Measurements from ENCODE around the gene DGCR6L.
"Not testable (repeated sequence)": the region's sequence is repeated elsewhere in the genome, so short reads cannot be mapped to it uniquely, and the experiment has no call there.

DGCR6L gene

DNA sequence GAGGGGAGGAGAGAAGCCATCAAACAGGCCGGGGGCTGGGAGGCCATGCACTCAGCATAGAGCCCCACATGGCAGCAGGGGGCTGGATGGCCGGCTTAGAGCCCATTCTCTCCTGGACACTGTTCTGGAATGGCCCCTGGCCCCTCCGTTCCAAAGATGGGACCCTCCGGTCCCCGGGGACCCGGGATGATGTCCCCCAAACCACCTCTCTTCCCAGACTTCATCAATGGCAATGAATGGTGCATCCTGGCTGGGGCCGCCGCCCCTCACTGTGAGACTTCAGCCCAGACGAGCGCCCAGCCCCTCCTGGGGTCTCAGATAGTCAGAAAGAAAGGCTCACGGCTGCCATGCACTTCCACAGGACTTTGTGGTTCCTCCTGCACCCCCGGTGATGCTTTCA lies 38.0 kb downstream of the DGCR6L start:
- no peaks in the 10 kb centered on the region for H3K4me1 ChIP-seq (ENCODE audit: control insufficient read depth, insufficient read depth, low read length)
- no peaks in the 10 kb centered on the region for H3K27me3 ChIP-seq (ENCODE audit: control insufficient read depth, insufficient read depth, low read length)

DNA sequence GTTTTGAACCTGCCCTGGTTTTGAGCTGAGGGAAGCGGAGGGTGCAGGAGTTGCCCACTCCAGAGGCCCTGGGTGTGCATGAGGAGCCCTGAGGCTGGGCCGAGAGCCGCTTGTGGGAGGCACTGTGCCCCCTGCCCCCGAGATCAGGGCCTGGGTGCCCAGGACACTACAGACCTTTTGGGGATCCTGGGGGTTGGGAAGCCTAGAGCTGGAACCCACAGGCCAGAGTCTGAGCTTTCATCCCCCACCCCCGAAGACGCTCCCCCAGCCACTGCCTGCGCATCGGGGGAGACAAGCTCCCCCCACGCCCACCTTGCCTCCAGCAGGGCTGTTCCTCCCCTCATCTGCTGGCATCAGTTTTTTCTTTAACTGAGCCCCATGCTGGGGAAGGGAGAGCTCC lies 38.4 kb downstream of the DGCR6L start:
- H3K27me3 ChIP-seq (ENCODE audit: control insufficient read depth, insufficient read depth, low read length) = not testable (repeated sequence)

More for the DNA sequence above, 38.0 kb downstream of the DGCR6L start:
- Histone ChIP-seq H3K9me3 (ENCODE audit: control insufficient read depth, insufficient read depth, low read length) (no peaks in the 10 kb centered on the region), H3K9ac (ENCODE audit: low read depth, low read length) (no peak overlapping the region), H3K36me3 (ENCODE audit: control insufficient read depth, insufficient read depth, low read length) (no peaks in the 10 kb centered on the region), H3K4me3 (ENCODE audit: low read depth, low read length) (no peak overlapping the region)

DNA sequence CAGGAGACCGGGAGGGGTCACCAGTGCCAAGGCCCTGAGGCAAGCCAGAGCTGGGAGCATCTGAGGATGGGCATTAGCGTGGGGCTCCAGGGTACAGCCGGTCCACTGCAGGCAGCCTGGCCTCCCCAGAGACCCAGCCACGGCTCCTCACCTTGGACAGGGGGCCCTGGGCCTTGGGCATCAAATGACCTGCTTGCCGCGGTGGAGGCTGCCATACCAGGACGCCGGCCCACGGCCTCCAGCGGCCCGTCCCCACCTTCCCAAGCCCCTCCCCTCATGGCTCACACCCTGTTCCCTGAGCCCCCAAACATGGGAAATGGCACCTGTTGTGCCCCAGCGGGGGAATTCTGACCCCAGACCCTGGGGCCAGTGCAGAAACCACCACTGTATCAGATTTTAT lies 39.0 kb downstream of the DGCR6L start:
- Histone ChIP-seq H3K4me3 (ENCODE audit: low read depth, low read length) (no peak overlapping the region), H3K9ac (ENCODE audit: low read depth, low read length) (no peak overlapping the region), H3K9me3 (ENCODE audit: control insufficient read depth, insufficient read depth, low read length) (no peaks in the 10 kb centered on the region), H3K27me3 (ENCODE audit: control insufficient read depth, insufficient read depth, low read length) (no peaks in the 10 kb centered on the region), H3K36me3 (ENCODE audit: control insufficient read depth, insufficient read depth, low read length) (no peaks in the 10 kb centered on the region), H3K4me1 (ENCODE audit: control insufficient read depth, insufficient read depth, low read length) (no peaks in the 10 kb centered on the region)

More for the DNA sequence above, 38.4 kb downstream of the DGCR6L start:
- not testable (repeated sequence) for H3K4me3 ChIP-seq (ENCODE audit: low read depth, low read length); H3K9ac ChIP-seq (ENCODE audit: low read depth, low read length); H3K4me1 ChIP-seq (ENCODE audit: control insufficient read depth, insufficient read depth, low read length); H3K36me3 ChIP-seq (ENCODE audit: control insufficient read depth, insufficient read depth, low read length); H3K9me3 ChIP-seq (ENCODE audit: control insufficient read depth, insufficient read depth, low read length)

DNA sequence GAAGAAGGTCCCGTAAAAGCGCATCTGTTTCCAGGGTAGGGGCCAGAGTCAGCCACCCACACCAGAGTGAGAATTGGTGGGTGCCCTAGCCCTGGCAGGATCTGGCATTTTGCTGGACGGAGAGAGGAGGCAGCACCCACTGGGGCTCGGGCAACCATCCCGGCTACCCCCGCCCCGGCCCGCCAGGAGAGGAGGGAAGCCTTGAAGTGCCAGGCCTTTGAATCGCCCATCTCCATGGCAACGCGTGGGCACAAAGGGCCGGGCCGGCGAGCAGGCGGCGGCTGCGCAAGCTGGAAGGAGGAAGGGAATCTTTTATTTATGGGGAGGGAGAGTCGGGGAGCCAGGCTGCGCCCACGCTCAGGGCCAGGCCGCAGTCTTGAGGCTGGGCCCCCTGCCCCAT lies 39.7 kb downstream of the DGCR6L start:
- not testable (repeated sequence) for H3K9me3 ChIP-seq (ENCODE audit: control insufficient read depth, insufficient read depth, low read length); H3K4me3 ChIP-seq (ENCODE audit: low read depth, low read length)

DNA sequence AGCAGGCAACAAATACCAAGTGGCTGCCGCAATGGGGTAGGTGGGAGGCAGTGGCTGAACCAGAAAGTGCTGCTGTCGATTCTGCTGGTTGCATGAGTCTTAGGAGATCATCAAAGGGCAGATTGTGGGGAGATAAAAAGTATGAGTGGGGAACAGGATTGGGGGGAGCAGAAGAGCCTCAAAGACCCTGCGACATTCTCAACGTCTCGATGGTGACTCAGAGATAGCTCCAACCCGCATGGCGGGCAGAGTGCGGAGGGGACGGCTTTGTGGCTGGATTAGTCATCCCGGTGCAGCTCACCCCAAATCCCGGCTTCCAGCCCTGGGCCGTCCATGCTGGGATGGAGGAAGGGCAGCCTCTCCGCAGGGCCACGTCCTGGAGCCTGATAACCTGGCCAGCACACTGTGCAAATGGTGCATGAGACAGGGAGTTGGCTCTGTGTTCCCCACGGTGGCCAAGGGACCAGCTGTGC lies 40.2 kb downstream of the DGCR6L start:
- Histone ChIP-seq H3K4me1 (ENCODE audit: control insufficient read depth, insufficient read depth, low read length) (no peaks in the 10 kb centered on the region), H3K9me3 (ENCODE audit: control insufficient read depth, insufficient read depth, low read length) (no peaks in the 10 kb centered on the region), H3K4me3 (ENCODE audit: low read depth, low read length) (no peak overlapping the region), H3K9ac (ENCODE audit: low read depth, low read length) (no peak overlapping the region), H3K27me3 (ENCODE audit: control insufficient read depth, insufficient read depth, low read length) (no peaks in the 10 kb centered on the region), H3K36me3 (ENCODE audit: control insufficient read depth, insufficient read depth, low read length) (no peaks in the 10 kb centered on the region)

More for the DNA sequence above, 39.7 kb downstream of the DGCR6L start:
- not testable (repeated sequence) for H3K9ac ChIP-seq (ENCODE audit: low read depth, low read length); H3K27me3 ChIP-seq (ENCODE audit: control insufficient read depth, insufficient read depth, low read length); H3K4me1 ChIP-seq (ENCODE audit: control insufficient read depth, insufficient read depth, low read length); H3K36me3 ChIP-seq (ENCODE audit: control insufficient read depth, insufficient read depth, low read length)

DNA sequence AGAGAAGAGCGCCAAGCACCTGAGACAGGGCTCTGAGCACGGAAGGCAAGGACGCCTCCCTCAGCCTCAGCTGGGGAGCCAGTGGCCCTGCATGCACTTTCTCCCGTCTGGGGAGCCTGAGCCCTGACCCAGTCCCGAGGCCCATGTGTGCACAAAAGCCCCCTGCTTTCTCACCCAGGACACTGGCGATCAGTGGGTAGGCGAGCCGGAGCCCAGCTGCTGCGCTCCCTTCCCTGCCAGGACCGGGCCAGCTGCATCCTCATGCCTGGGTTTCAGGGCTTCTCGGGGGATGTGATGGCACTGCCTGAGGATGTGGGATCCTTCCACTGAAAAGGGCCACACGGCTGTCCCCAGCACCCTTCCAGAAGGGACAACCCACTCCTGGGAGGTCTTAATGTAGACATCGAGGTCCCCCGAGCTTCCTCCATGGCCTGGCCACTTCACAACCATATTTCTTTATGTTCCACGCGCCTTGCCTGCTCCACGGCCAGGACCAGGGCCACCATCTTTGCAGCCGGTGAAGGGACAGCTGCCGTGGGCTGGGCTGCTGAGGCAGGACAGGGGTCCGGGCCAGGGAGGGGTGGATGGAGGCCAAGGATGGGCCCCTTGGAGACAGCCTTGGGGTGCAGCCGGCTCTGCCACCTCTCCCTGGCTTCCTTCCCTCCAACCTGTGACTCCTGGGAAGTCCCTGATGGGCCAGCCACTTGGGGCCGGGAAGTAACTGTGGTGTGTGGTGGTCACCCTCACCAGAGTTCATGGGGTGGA lies 41.0 kb downstream of the DGCR6L start:
- H3K9ac ChIP-seq (ENCODE audit: low read depth, low read length); H3K4me3 ChIP-seq (ENCODE audit: low read depth, low read length); H3K36me3 ChIP-seq (ENCODE audit: control insufficient read depth, insufficient read depth, low read length); H3K4me1 ChIP-seq (ENCODE audit: control insufficient read depth, insufficient read depth, low read length); H3K9me3 ChIP-seq (ENCODE audit: control insufficient read depth, insufficient read depth, low read length); H3K27me3 ChIP-seq (ENCODE audit: control insufficient read depth, insufficient read depth, low read length): not testable (repeated sequence)

DNA sequence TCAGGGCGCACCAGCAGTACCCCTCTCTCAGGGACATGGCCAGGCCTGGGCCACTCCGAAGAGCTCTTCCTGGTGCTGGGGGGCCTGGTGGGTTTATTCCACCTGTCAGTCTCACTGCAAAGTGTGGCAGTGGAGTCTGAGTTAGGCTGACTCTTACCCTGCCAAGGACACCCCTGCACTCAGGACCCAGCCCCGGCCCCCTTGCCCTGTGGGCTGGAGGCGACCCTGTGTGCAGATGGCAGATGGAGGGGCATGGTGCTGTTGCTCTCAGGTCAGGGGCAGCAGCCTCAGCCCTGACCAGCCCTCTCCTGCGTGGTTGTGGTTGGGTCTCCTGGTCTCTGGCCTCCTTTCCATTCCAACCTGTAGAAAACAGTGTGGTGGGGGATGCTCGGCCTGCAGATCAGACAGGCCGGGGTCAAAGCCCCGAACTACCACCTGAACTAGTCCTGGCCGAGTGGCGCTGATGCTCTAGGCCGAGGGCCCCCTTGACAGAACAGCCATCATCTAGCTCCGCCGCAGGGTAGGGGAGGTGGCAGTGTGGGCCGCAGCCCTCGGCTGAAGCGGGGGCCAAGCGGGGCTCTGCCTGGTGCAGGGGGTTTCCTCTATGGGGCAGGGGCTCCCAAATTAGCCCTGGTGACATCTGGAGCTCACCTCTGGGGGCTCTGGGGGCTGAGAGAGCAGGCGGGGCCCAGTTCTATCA lies 41.8 kb downstream of the DGCR6L start:
- H3K36me3 ChIP-seq (ENCODE audit: control insufficient read depth, insufficient read depth, low read length); H3K9me3 ChIP-seq (ENCODE audit: control insufficient read depth, insufficient read depth, low read length); H3K9ac ChIP-seq (ENCODE audit: low read depth, low read length); H3K27me3 ChIP-seq (ENCODE audit: control insufficient read depth, insufficient read depth, low read length); H3K4me3 ChIP-seq (ENCODE audit: low read depth, low read length); H3K4me1 ChIP-seq (ENCODE audit: control insufficient read depth, insufficient read depth, low read length): not testable (repeated sequence)

DNA sequence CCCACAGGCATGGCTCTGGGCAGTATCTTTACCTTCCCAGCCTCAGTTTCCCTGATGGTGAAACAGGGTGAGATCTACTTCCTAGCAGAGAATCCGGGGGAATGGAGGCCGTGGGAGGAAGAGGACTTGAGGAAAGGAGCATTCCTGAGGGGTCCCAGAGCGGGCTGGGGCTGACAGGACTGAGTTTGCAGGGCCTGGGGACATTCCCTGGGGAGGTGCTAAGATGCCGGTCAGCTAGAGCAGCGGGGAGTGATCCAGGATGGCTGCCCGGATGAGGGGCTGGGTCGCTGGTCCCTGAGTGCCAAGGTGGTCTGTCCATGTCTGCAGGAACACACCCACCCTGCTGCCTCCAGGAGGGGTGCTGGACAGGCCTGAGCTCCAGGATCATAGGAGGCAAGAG lies 43.4 kb downstream of the DGCR6L start:
- Histone ChIP-seq H3K4me1 (ENCODE audit: control insufficient read depth, insufficient read depth, low read length) (no peaks in the 10 kb centered on the region), H3K4me3 (ENCODE audit: low read depth, low read length) (no peak overlapping the region), H3K36me3 (ENCODE audit: control insufficient read depth, insufficient read depth, low read length) (no peaks in the 10 kb centered on the region), H3K27me3 (ENCODE audit: control insufficient read depth, insufficient read depth, low read length) (no peaks in the 10 kb centered on the region), H3K9me3 (ENCODE audit: control insufficient read depth, insufficient read depth, low read length) (no peaks in the 10 kb centered on the region), H3K9ac (ENCODE audit: low read depth, low read length) (no peak overlapping the region)

DNA sequence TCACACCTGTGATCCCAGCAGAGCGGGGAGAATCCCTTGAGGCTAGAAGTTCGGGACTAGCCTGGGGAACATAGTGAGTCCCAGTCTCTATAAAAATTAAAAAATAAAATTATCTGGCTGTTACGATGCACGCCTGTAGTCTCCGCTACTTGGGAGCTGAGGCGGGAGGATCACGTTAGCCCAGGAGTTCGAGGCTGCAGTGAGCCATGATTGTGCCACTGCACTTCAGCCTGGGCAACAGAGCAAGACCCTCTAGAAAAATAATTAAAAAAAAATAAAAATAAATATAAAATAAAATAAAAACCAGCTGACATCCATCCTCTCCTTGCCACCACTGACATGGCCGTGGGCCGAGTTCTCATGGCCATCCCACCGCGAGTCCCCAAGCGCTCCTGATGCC lies 44.0 kb downstream of the DGCR6L start:
- no peak overlapping the region for H3K9ac ChIP-seq (ENCODE audit: low read depth, low read length)
- no peaks in the 10 kb centered on the region for H3K4me1 ChIP-seq (ENCODE audit: control insufficient read depth, insufficient read depth, low read length)
- no peaks in the 10 kb centered on the region for H3K27me3 ChIP-seq (ENCODE audit: control insufficient read depth, insufficient read depth, low read length)
- H3K36me3 ChIP-seq (ENCODE audit: control insufficient read depth, insufficient read depth, low read length) = no peaks in the 10 kb centered on the region
- H3K4me3 ChIP-seq (ENCODE audit: low read depth, low read length) = no peak overlapping the region
- H3K9me3 ChIP-seq (ENCODE audit: control insufficient read depth, insufficient read depth, low read length) = no peaks in the 10 kb centered on the region

DNA sequence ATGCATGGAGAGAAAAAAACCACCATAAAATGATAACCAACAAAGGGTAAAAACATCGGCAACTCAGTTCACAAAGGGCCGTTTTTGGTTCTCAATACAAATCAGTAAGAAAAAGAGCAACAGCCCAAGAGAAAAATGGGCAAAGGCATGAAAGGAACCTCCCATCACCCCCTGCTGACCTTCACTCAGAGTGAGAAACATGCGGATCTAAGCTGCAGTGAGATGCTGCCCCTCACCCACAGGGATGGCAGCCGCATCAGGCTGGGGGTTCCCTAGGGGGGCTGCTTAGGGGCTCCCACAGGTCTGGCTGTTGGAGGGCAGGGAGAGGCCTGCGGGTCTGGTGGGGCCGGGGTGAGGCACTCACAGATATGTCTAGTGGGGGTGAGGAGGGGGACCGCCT lies 44.5 kb downstream of the DGCR6L start:
- H3K36me3 ChIP-seq (ENCODE audit: control insufficient read depth, insufficient read depth, low read length); H3K9ac ChIP-seq (ENCODE audit: low read depth, low read length); H3K9me3 ChIP-seq (ENCODE audit: control insufficient read depth, insufficient read depth, low read length); H3K27me3 ChIP-seq (ENCODE audit: control insufficient read depth, insufficient read depth, low read length); H3K4me3 ChIP-seq (ENCODE audit: low read depth, low read length); H3K4me1 ChIP-seq (ENCODE audit: control insufficient read depth, insufficient read depth, low read length): not testable (repeated sequence)

DNA sequence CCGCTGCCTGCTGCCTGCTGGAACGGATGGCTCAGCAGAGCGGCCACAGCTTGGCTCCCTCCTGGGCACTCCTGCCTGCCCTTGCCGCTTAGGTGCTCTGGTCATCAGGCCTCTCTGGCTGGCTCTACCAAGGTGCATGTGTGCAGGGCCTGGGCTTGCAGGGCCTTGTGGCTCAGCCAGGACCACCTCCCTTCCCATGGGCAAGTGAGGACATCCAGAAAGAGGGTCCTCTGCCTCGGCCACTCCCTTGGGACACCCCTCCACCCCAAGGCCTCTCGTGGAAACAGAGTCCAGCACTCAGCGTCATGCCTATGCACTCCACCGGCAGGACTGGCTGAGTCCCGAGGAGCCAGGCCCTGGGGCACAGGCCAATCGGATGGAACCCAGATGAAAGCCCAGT lies 45.5 kb downstream of the DGCR6L start:
- not testable (repeated sequence) for H3K36me3 ChIP-seq (ENCODE audit: control insufficient read depth, insufficient read depth, low read length); H3K9ac ChIP-seq (ENCODE audit: low read depth, low read length)

DNA sequence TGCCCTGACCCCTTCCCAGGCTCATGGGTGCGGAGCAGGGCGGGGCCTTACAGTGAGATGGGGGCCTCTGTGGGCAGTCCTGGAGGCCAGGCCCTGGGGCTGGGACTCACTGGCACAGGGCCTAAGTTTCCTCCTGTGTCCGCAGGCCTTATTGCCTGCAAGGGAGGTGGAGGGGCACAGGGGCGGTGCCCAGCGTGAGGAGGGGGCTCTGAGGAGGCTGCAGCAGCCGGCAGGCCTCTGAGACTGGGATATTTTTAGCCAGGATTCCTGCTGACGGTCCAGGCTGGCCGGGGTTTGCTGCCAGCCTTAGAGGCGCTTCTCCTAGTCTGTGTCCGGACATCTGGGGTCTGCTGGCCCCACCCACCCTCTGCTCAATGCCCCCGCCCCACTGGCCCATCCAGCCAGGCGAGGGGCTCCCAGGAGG lies 46.1 kb downstream of the DGCR6L start:
- Histone ChIP-seq H3K4me3 (ENCODE audit: low read depth, low read length) (no peak overlapping the region), H3K4me1 (ENCODE audit: control insufficient read depth, insufficient read depth, low read length) (no peaks in the 10 kb centered on the region), H3K27me3 (ENCODE audit: control insufficient read depth, insufficient read depth, low read length) (no peaks in the 10 kb centered on the region), H3K9ac (ENCODE audit: low read depth, low read length) (no peak overlapping the region), H3K9me3 (ENCODE audit: control insufficient read depth, insufficient read depth, low read length) (no peaks in the 10 kb centered on the region), H3K36me3 (ENCODE audit: control insufficient read depth, insufficient read depth, low read length) (no peaks in the 10 kb centered on the region)

More for the DNA sequence above, 45.5 kb downstream of the DGCR6L start:
- not testable (repeated sequence) for H3K9me3 ChIP-seq (ENCODE audit: control insufficient read depth, insufficient read depth, low read length); H3K27me3 ChIP-seq (ENCODE audit: control insufficient read depth, insufficient read depth, low read length); H3K4me3 ChIP-seq (ENCODE audit: low read depth, low read length); H3K4me1 ChIP-seq (ENCODE audit: control insufficient read depth, insufficient read depth, low read length)

Measured in iPS-15b (cell line).